ENCODE measurements around the gene NFATC2.
A peak's percentile ranks its signal among the peaks of the same experiment; 100 is the strongest.

NFATC2 gene

GRCh38 chr20:51434580-51435247, 107.8 kb downstream of the NFATC2 start:
- in situ Hi-C loops (cut with HindIII; ENCODE audit: low pct_ligation_motif_present, low sequenced_read_pairs): no loop called here
- peak; percentile 78 for DNase-seq
- no peak for TF ChIP-seq CTCF (IDR thresholded peaks at IDR 0.05; ENCODE audit: low read depth, low read length, missing control alignments)
- Histone ChIP-seq H3K27ac (peak overlapping the region; percentile 49), H3K4me3 (ENCODE audit: low read depth, low read length) (no peak overlapping the region), H3K27me3 (replicated peaks) (no peaks in the 10 kb centered on the region), H3K36me3 (replicated peaks) (no peaks in the 10 kb centered on the region)

- in situ Hi-C loops (cut with HindIII; ENCODE audit: low pct_ligation_motif_present, low sequenced_read_pairs): no loop called here
- H3K27ac ChIP-seq: no peak overlapping the region
Observed at GRCh38 chr20:51434026-51434425, 108.5 kb downstream of the NFATC2 start.

GRCh38 chr20:51432875-51433274, 109.6 kb downstream of the NFATC2 start:
- no peak for TF ChIP-seq CTCF (IDR thresholded peaks at IDR 0.05; ENCODE audit: low read depth, low read length, missing control alignments)
- in situ Hi-C loops (cut with HindIII; ENCODE audit: low pct_ligation_motif_present, low sequenced_read_pairs): no loop called here
- Histone ChIP-seq H3K4me3 (ENCODE audit: low read depth, low read length) (no peak overlapping the region), H3K36me3 (replicated peaks) (no peaks in the 10 kb centered on the region), H3K27me3 (replicated peaks) (no peaks in the 10 kb centered on the region), H3K27ac (no peak overlapping the region)
- DNase-seq: no peak

More at GRCh38 chr20:51434026-51434425, 108.5 kb downstream of the NFATC2 start:
- TF ChIP-seq CTCF (IDR thresholded peaks at IDR 0.05; ENCODE audit: low read depth, low read length, missing control alignments): no peak
- Histone ChIP-seq H3K4me3 (ENCODE audit: low read depth, low read length) (no peak overlapping the region), H3K27me3 (replicated peaks) (no peaks in the 10 kb centered on the region), H3K36me3 (replicated peaks) (no peaks in the 10 kb centered on the region)
- no peak for DNase-seq

- no peak for DNase-seq
- no peaks in the 10 kb centered on the region for H3K27me3 ChIP-seq (replicated peaks)
- no peaks in the 10 kb centered on the region for H3K36me3 ChIP-seq (replicated peaks)
- TF ChIP-seq CTCF (IDR thresholded peaks at IDR 0.05; ENCODE audit: low read depth, low read length, missing control alignments): no peak
- in situ Hi-C loops (cut with HindIII; ENCODE audit: low pct_ligation_motif_present, low sequenced_read_pairs): no loop called here
- no peak overlapping the region for H3K27ac ChIP-seq
- H3K4me3 ChIP-seq (ENCODE audit: low read depth, low read length): no peak overlapping the region
Observed at GRCh38 chr20:51432251-51432784, 110.2 kb downstream of the NFATC2 start.

- Histone ChIP-seq H3K4me3 (ENCODE audit: low read depth, low read length) (no peak overlapping the region), H3K27me3 (replicated peaks) (no peaks in the 10 kb centered on the region), H3K36me3 (replicated peaks) (no peaks in the 10 kb centered on the region), H3K27ac (no peak overlapping the region)
- DNase-seq: no peak
- in situ Hi-C loops (cut with HindIII; ENCODE audit: low pct_ligation_motif_present, low sequenced_read_pairs): no loop called here
- no peak for TF ChIP-seq CTCF (IDR thresholded peaks at IDR 0.05; ENCODE audit: low read depth, low read length, missing control alignments)
Observed at GRCh38 chr20:51431321-51431720, 111.2 kb downstream of the NFATC2 start.
